H1 (cell line): ENCODE results near the gene NDUFS7. TPM values are rescaled to one million over a fixed set of nuclear protein-coding genes. Genes with fewer than 3 reads are reported as not detected.

Source experiments
- ATF3 ChIP-seq: IDR thresholded peaks from 2 replicates; pipeline ENCODE4 v1.6.1; 2011; ENCODE audit warnings: low read depth, mild to moderate bottlenecking, low read length; ENCODE audit not compliant: insufficient read depth
- polyA plus RNA-seq, 7 experiments: library from polyadenylated mRNA; depleted of rRNA in 3 of 7; stranded (reverse) in 5 of 7; unstranded in 2 of 7; fragments of >200 nt in 5 of 7; fragments of 200-250 nt in 2 of 7; gene quantifications; 1 replicate in 5 of 7; 2 replicates in 1 of 7; 4 replicates in 1 of 7; pipeline versions ENCODE4 v1.2.1 to v1.2.3, GENCODE V29; 2011 to 2013; ENCODE audit warnings: missing spikeins in 2 of 7, mixed read lengths in 2 of 7
- total RNA-seq: library from RNA; stranded (reverse); fragmentation: NEBNext Ultra II Directional; extraction: Animal tissue kit (Norgen Biotek cat#: 25700); gene quantifications from 2 replicates; pipeline ENCODE4 v1.2.1, GENCODE V29; 2021

Gene NDUFS7
- total and polyA plus RNA-seq, 2 of the 8 experiments (the other 6 are each of a cell fraction or from before 2014, with no cell fraction given), result 78.1 to 309 TPM

GRCh38 chr19:1377176-1377964 lies 6.3 kb upstream of the NDUFS7 start (continued):
- TF ChIP-seq ATF3, result no peak
- TF ChIP-seq, all 59 proteins: peak for 0
